GM12878 (cell line): ENCODE results near the gene POU6F2. TPM values are rescaled to one million over a fixed set of nuclear protein-coding genes. Genes with fewer than 3 reads are reported as not detected.

Source experiments
- ATAC-seq: fragments of 200-7000 bp; cut with Tn5 transposase; 3 replicates; pipeline ENCODE4 v1.9.1; 2020; ENCODE audit warnings: mild to moderate bottlenecking, moderate library complexity
- BruUV-seq: library from RNA; stranded (reverse); fragments of 400-500 nt; replicated peaks from 2 replicates; lab custom pipeline; 2021; lab: Mats Ljungman, UMichigan
- CTCF ChIA-PET: fragments of 300-600 bp; sonication (Branson Sonifier 250); formaldehyde crosslinking; extraction: SDS; loops from one replicate; lab custom pipeline; 2021; ENCODE audit warnings: inconsistent platforms; lab: Yijun Ruan, JAX
- POLR2A ChIA-PET: fragments of 350-600 bp; formaldehyde crosslinking; extraction: SDS; loops from one replicate; lab custom pipeline; 2021; ENCODE audit warnings: inconsistent platforms; lab: Charles Lee
- RAD21 ChIA-PET: fragments of 300-600 bp; sonication (Branson Sonifier 250); formaldehyde crosslinking; loops from one replicate; lab custom pipeline; 2023; ENCODE audit warnings: antibody characterized with exemption; ENCODE audit not compliant: unreplicated experiment; lab: Charles Lee
- SMC1A ChIA-PET: fragments of 300-600 bp; sonication (Branson Sonifier 250); formaldehyde crosslinking; loops from one replicate; lab custom pipeline; 2023; ENCODE audit not compliant: unreplicated experiment, uncharacterized antibody; lab: Charles Lee
- DNase-seq: peaks from one replicate; pipeline ENCODE4 v3.0.0-alpha.2; 2011; ENCODE audit warnings: low read depth, low spot score
- FAIRE-seq: peaks from 3 replicates; lab custom pipeline; 2011; peaks lifted over from hg19 to GRCh38; lab: Jason Lieb, UNC
- H2AFZ ChIP-seq: 2 replicates; pipeline ENCODE4 v1.6.0; 2011; ENCODE audit warnings: low read depth, low read length, control low read depth; ENCODE audit not compliant: control insufficient read depth
- H3K27ac ChIP-seq: 2 replicates; pipeline ENCODE4 v1.5.1; 2011; ENCODE audit warnings: control low read depth; ENCODE audit not compliant: control insufficient read depth, insufficient read depth
- H3K27me3 ChIP-seq, 2 experiments: replicated peaks in 1 of 2; 2 replicates each; pipeline versions ENCODE4 v1.6.0 to v1.6.1; 2011; ENCODE audit warnings: low read length in 1 of 2; ENCODE audit not compliant: control insufficient read depth in 2 of 2, insufficient read depth in 2 of 2
- H3K36me3 ChIP-seq, 2 experiments: 2 replicates each; pipeline ENCODE4 v1.5.1; 2011; ENCODE audit warnings: low read length in 1 of 2; ENCODE audit not compliant: control insufficient read depth in 2 of 2, insufficient read depth in 2 of 2
- H3K4me1 ChIP-seq: 2 replicates; pipeline ENCODE4 v1.6.1; 2011; ENCODE audit warnings: mild to moderate bottlenecking, low read length, moderate library complexity, mixed read lengths; ENCODE audit not compliant: control insufficient read depth, insufficient read depth
- H3K4me2 ChIP-seq: 2 replicates; pipeline ENCODE4 v1.6.0; 2011; ENCODE audit warnings: control low read depth; ENCODE audit not compliant: control insufficient read depth, insufficient read depth
- H3K4me3 ChIP-seq: fragments of 200-600 bp; sonication (generic); 2 replicates; pipeline ENCODE4 v1.5.1; 2016
- H3K79me2 ChIP-seq: 2 replicates; pipeline ENCODE4 v1.6.0; 2011; ENCODE audit warnings: low read length; ENCODE audit not compliant: control insufficient read depth, insufficient read depth
- H3K9ac ChIP-seq: 2 replicates; pipeline ENCODE4 v1.8.0; 2011; ENCODE audit warnings: low read length, control low read depth, mixed read lengths; ENCODE audit not compliant: control insufficient read depth, insufficient read depth
- H3K9me3 ChIP-seq: replicated peaks from 3 replicates; pipeline ENCODE4 v1.5.1; 2011; ENCODE audit warnings: mild to moderate bottlenecking, low read length; ENCODE audit not compliant: control insufficient read depth, insufficient read depth
- H4K20me1 ChIP-seq: 2 replicates; pipeline ENCODE4 v1.6.0; 2011; ENCODE audit not compliant: control insufficient read depth, insufficient read depth
- E2F4 ChIP-seq: IDR thresholded peaks from 2 replicates; pipeline ENCODE4 v1.6.1; 2012; ENCODE audit warnings: low read depth, low read length, improper control_type of control experiment
- IRF4 ChIP-seq: IDR thresholded peaks from 2 replicates; pipeline ENCODE4 v1.6.1; 2011; ENCODE audit warnings: low read depth, low read length
- KAT2A ChIP-seq: conservative IDR thresholded peaks from 2 replicates; pipeline ENCODE4 v1.6.1; 2011; ENCODE audit warnings: low read depth, low read length; ENCODE audit not compliant: control insufficient read depth
- LARP7 ChIP-seq: fragments of 450-650 bp; IDR thresholded peaks from 2 replicates; pipeline ENCODE4 v1.6.1; 2017; ENCODE audit warnings: mild to moderate bottlenecking
- MTA3 ChIP-seq: IDR thresholded peaks from 2 replicates; pipeline ENCODE4 v1.6.1; 2012; ENCODE audit warnings: low read length, inconsistent platforms, borderline replicate concordance
- NFIC ChIP-seq: IDR thresholded peaks from 2 replicates; pipeline ENCODE4 v1.6.1; 2012; ENCODE audit warnings: low read depth, mild to moderate bottlenecking, inconsistent platforms, low read length, moderate library complexity
- NFYA ChIP-seq: IDR thresholded peaks from 2 replicates; pipeline ENCODE4 v1.6.1; 2011; ENCODE audit warnings: low read depth, mild to moderate bottlenecking, low read length, improper control_type of control experiment, borderline replicate concordance
- NR2C1 ChIP-seq: fragments of 450-650 bp; IDR thresholded peaks from 2 replicates; pipeline ENCODE4 v1.6.1; 2017; ENCODE audit warnings: antibody characterized with exemption, mild to moderate bottlenecking, moderate library complexity
- NR2C2 ChIP-seq: IDR thresholded peaks from 2 replicates; pipeline ENCODE4 v1.6.1; 2011; ENCODE audit warnings: borderline replicate concordance, low read depth; ENCODE audit not compliant: control insufficient read depth, insufficient read length
- RELA ChIP-seq: fragments of 450-650 bp; IDR thresholded peaks from 2 replicates; pipeline ENCODE4 v1.8.0; 2014; ENCODE audit warnings: borderline replicate concordance; ENCODE audit not compliant: partially characterized antibody
- SP1 ChIP-seq: IDR thresholded peaks from one replicate; pipeline ENCODE4 v1.6.1; 2011; ENCODE audit warnings: low read depth, low read length
- ZNF217 ChIP-seq: fragments of 450-650 bp; IDR thresholded peaks from 2 replicates; pipeline ENCODE4 v1.6.1; 2017; ENCODE audit warnings: antibody characterized with exemption, mild to moderate bottlenecking
- ZNF274 ChIP-seq: IDR thresholded peaks from one replicate; pipeline ENCODE4 v1.8.0; 2011; ENCODE audit not compliant: insufficient read length, insufficient read depth
- WGBS: methylation state at CpG from one replicate; pipeline ENCODE4 v1.1.6; 2016; ENCODE audit warnings: low lambda C conversion rate; ENCODE audit not compliant: insufficient replicate concordance, insufficient coverage; ENCODE audit errors: missing lambda C conversion rate; 5-methylcytosine and 5-hydroxymethylcytosine counted together
- in situ Hi-C: fragments of 300-500 bp; cut with MboI; formaldehyde crosslinking; loops from 9 replicates; pipeline ENCODE4 v1.14.3; 2018; ENCODE audit warnings: mixed read lengths
- intact Hi-C: fragments of 100-400 bp; cut with micrococcal nuclease; formaldehyde crosslinking; loops from one replicate; pipeline ENCODE4 v1.14.2; 2022; ENCODE audit not compliant: unreplicated experiment
- polyA plus RNA-seq, 11 experiments: library from polyadenylated mRNA; depleted of rRNA in 4 of 11; unstranded in 6 of 11; stranded (reverse) in 5 of 11; fragments of >200 nt; fragmentation: Nextera tagmentation in 4 of 11; fragmentation: Illumina TruSeq in 1 of 11; extraction: Ambion mirVana in 4 of 11; extraction: Trizol in 1 of 11; gene quantifications; 1 replicate in 1 of 11; 2 replicates in 10 of 11; pipeline versions ENCODE4 v1.2.1 to v1.2.3, GENCODE V29; 2011 to 2016; ENCODE audit warnings: inconsistent platforms in 2 of 11, missing spikeins in 2 of 11, low read depth in 1 of 11
- total RNA-seq, 4 experiments: library from RNA; depleted of rRNA in 3 of 4; stranded (reverse); fragments of >200 nt in 3 of 4; fragmentation: Illumina TruSeq in 1 of 4; extraction: Trizol in 1 of 4; gene quantifications; 2 replicates each; pipeline versions ENCODE4 v1.2.1 to v1.2.3, GENCODE V29; 2013 to 2021
- TF ChIP-seq, protein P1 (sequence below): fragments of 150-350 bp; IDR thresholded peaks from 2 replicates; pipeline ENCODE4 v1.6.1; 2014; ENCODE audit warnings: mild to moderate bottlenecking, low read depth, low read length

Gene POU6F2
- total and polyA plus RNA-seq, 10 of the 15 experiments (the other 5 are each of a cell fraction or from before 2014, with no cell fraction given) = 0.10 TPM; not detected in 9

DNA sequence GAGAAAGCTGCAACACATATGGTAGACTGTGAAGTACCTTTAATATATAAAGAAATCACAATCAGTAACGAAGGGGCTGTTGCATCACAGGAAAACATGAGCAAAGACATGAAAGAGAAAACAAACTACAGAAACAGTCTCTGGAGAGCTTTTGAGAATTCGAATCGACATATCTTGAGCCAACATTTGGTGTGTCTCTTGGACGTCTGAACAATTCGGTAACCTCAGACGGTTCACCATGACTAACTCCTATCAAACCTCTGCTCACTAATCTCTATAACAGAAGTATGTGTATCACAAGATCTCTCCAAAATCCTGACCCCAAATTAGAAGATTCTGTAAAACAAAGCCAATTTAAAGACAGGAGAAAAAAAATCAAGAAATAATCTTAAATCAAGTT, 326.5 kb downstream of the POU6F2 start:
- no peaks in the 10 kb centered on the region for H3K4me1 ChIP-seq
- FAIRE-seq = no peak
- H3K9ac ChIP-seq = no peak overlapping the region
- H3K79me2 ChIP-seq = no peaks in the 10 kb centered on the region
- no peak overlapping the region for H2AFZ ChIP-seq
- 36% methylated on average over 6 of the region's 6 CpGs for WGBS
- in situ Hi-C loops (no loop called here), intact Hi-C loops (loop anchor here (5.0 kb wide), 1 partner anchor 163 kb away; no protein-coding TSS in a partner anchor)
- H4K20me1 ChIP-seq = no peaks in the 10 kb centered on the region; the same call in 1 of the 2 replicates
- TF ChIP-seq NR2C1 (no peak), ZNF217 (no peak), NFYA (no peak), SP1 (no peak), MTA3 (no peak), ZNF274 (no peak), IRF4 (no peak), E2F4 (no peak), NR2C2 (no peak), RELA (no peak), NFIC (no peak), LARP7 (no peak), KAT2A (no peak)
- TF ChIP-seq, protein P1, sequence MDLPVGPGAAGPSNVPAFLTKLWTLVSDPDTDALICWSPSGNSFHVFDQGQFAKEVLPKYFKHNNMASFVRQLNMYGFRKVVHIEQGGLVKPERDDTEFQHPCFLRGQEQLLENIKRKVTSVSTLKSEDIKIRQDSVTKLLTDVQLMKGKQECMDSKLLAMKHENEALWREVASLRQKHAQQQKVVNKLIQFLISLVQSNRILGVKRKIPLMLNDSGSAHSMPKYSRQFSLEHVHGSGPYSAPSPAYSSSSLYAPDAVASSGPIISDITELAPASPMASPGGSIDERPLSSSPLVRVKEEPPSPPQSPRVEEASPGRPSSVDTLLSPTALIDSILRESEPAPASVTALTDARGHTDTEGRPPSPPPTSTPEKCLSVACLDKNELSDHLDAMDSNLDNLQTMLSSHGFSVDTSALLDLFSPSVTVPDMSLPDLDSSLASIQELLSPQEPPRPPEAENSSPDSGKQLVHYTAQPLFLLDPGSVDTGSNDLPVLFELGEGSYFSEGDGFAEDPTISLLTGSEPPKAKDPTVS = no peak
- DNase-seq = no peak
- POLR2A ChIA-PET = no interaction called here
- no peak overlapping the region for H3K4me3 ChIP-seq
- H3K27me3 ChIP-seq = no peaks in the 10 kb centered on the region; a peak in 1 of 4 replicates
- no peak overlapping the region for H3K4me2 ChIP-seq
- peak; percentile 81 for ATAC-seq
- BruUV-seq = no TSS peak
- H3K9me3 ChIP-seq = no peaks in the 10 kb centered on the region
- H3K36me3 ChIP-seq = no peaks in the 10 kb centered on the region
- H3K27ac ChIP-seq = no peak overlapping the region
- CTCF ChIA-PET = interaction anchor here (1.2 to 1.7 kb wide), 5 partner anchors 9 to 29 kb away, joined by 3 to 5 read pairs (median 4); no protein-coding TSS in a partner anchor
- SMC1A ChIA-PET = interaction anchor here (1.1 to 1.6 kb wide), 7 partner anchors 12 to 54 kb away, joined by 3 to 6 read pairs (median 4); no protein-coding TSS in a partner anchor
- RAD21 ChIA-PET = interaction anchor here (0.7 to 2.0 kb wide), 7 partner anchors 8 to 111 kb away, joined by 3 to 7 read pairs (median 4); no protein-coding TSS in a partner anchor
